Measurements from ENCODE around the gene KCNQ5.
"Not testable (repeated sequence)": the region's sequence is repeated elsewhere in the genome, so short reads cannot be mapped to it uniquely, and the experiment has no call there.

Gene KCNQ5

GRCh38 chr6:72966628-72967280 lies 344.9 kb downstream of the KCNQ5 start:
- DNase-seq, result no peak

GRCh38 chr6:72967329-72967728 lies 345.5 kb downstream of the KCNQ5 start:
- DNase-seq, result no peak

GRCh38 chr6:72968704-72969103 lies 346.8 kb downstream of the KCNQ5 start:
- DNase-seq, result no peak

GRCh38 chr6:72969666-72970065 lies 347.8 kb downstream of the KCNQ5 start:
- DNase-seq, result no peak

GRCh38 chr6:72972579-72972978 lies 350.7 kb downstream of the KCNQ5 start:
- no peak for DNase-seq

- DNase-seq, result no peak
Observed at GRCh38 chr6:72974276-72974675, 352.4 kb downstream of the KCNQ5 start.

- no peak for DNase-seq
Observed at GRCh38 chr6:72975352-72975752, 353.5 kb downstream of the KCNQ5 start.

GRCh38 chr6:72976484-72976883 lies 354.6 kb downstream of the KCNQ5 start:
- DNase-seq, result no peak

GRCh38 chr6:72977114-72977513 lies 355.2 kb downstream of the KCNQ5 start:
- no peak for DNase-seq

- not testable (repeated sequence) for DNase-seq
Observed at GRCh38 chr6:72978808-72979207, 356.9 kb downstream of the KCNQ5 start.

- DNase-seq, result not testable (repeated sequence)
Observed at GRCh38 chr6:72984189-72984831, 362.4 kb downstream of the KCNQ5 start.

- DNase-seq, result no peak
Observed at GRCh38 chr6:72984981-72985665, 363.3 kb downstream of the KCNQ5 start.

- DNase-seq, result no peak
Observed at GRCh38 chr6:72987301-72987700, 365.4 kb downstream of the KCNQ5 start.

GRCh38 chr6:72999995-73000394 lies 378.1 kb downstream of the KCNQ5 start:
- no peak for DNase-seq

GRCh38 chr6:73000460-73000859 lies 378.6 kb downstream of the KCNQ5 start:
- DNase-seq, result no peak

- DNase-seq, result no peak
Observed at GRCh38 chr6:73002588-73002987, 380.7 kb downstream of the KCNQ5 start.

- no peak for DNase-seq
Observed at GRCh38 chr6:73003302-73003701, 381.4 kb downstream of the KCNQ5 start.

- no peak for DNase-seq
Observed at GRCh38 chr6:73004231-73004630, 382.4 kb downstream of the KCNQ5 start.

- DNase-seq, result no peak
Observed at GRCh38 chr6:73004861-73005260, 383.0 kb downstream of the KCNQ5 start.

- no peak for DNase-seq
Observed at GRCh38 chr6:73006146-73006545, 384.3 kb downstream of the KCNQ5 start.

GRCh38 chr6:73011945-73012344 lies 390.1 kb downstream of the KCNQ5 start:
- DNase-seq, result no peak

- no peak for DNase-seq
Observed at GRCh38 chr6:73017476-73017875, 395.6 kb downstream of the KCNQ5 start.

- DNase-seq, result no peak
Observed at GRCh38 chr6:73024598-73024997, 402.7 kb downstream of the KCNQ5 start.

GRCh38 chr6:73027691-73028090 lies 405.8 kb downstream of the KCNQ5 start:
- no peak for DNase-seq
